SW480 (cell line): ENCODE data around the gene ACP2.
"Not testable (repeated sequence)": the region's sequence is repeated elsewhere in the genome, so short reads cannot be mapped to it uniquely, and the experiment has no call there.

Experiments used
- DNase-seq: peaks from one replicate; pipeline ENCODE4 v3.0.0-alpha.2; 2016; ENCODE audit warnings: low spot score

ACP2 gene

DNA sequence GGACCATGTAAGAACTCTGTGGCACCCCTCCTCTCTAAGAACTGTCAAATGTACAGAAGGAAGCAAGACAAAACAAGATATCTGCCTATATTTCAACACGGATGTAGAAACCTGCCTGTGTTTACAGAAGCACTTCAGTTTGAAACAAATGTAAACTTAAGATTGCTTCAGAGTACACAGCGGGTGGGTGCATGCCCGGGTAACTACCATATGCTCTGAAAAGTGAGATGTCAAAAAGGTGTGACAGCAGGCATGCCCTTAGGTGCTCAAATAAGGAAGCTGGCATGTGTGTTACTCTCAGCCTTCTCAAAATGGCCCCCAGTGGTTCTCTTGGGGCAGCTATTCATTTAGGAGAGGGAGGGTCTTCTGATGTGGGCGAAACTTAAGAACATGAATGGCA is 5.2 kb downstream of the ACP2 start:
- no peak for DNase-seq

DNA sequence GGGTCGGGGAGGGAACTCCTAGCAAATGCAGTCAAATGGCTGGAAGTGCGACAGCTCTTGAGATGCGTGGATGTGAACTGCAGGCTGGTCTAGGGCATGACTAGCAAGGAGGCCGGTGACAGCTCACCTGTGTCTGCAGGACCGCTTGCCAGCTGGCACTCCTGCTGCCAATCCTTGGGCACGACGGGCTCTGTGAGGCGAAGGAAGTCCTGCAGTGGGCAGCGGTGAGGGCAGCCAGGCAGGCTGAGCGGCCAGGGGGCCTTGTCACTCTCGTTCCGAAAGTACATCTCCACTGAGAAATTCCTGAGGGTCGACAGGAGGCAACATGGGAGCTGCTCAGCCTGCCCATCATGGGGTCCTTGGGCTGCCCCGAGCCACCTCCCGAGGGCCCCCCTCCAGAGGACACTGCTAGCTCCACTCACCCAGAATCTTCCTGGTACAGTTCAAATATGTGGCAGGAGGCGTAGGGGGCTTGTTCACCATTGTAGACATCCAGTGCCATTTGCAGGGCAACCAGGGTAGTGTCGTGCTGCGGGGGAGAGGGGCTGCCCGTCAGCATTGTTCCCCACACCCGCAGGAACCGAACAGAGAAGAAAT is 5.9 kb downstream of the ACP2 start:
- no peak for DNase-seq

DNA sequence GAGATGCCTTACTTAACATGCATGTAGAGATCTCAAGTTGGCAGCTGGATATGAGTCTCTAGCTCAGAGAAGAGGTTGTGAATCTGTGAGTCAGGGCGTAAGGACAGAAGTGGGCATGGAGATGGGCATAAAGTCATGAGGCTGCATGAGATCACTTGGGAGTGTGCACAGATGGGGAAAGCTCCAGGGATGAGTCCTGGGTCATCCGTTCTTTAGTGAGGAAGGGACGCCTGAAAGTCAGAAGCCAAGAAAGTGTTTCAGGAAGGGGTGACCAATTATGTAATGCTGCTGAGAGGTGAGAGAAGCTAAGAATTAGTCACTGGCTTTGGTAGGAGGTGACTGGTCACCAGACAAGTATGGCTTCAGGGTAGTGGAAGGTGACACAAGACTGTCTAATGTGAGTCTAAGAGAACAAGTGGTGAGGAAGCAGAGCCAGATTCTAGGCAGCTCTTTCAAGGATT is 6.7 kb downstream of the ACP2 start:
- DNase-seq = no peak

DNA sequence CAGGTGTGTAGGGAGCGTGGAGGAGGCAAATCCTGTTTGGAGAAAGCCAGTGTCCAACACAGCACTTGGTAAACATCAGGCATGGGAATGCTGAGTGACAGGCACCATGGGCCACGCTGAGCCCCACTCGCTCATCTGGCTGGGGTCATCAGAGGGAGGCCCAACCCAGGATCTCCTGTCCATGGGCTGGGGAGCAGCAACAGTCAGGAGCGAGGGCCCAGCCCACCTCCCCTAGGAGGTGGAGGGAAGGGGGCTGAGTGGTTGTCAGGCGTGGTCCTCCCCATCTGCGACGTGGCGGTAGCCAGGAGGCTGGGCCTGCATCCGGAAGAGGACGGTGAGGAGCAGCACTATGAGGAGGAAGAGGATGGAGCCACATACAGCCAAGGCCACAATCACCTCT is 8.8 kb downstream of the ACP2 start:
- no peak for DNase-seq

DNA sequence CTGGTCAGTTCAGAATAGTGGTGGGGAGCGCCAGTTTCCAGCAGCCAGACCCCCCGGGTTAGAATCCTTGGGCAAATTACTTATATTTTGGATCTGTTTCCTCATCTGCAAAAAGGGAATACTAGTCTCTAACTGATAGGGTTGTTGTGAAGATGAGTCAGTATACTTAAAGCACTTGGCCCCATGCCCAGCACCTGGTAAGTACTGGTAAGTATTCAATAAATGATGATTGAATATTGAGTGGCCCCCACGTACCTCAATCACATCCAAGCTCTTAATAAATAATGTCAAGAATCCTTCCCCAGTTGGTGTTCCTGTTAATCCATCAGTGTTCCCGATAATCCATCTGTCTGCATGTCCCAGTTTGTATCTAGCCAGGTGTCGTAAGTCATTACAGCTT is 12.1 kb downstream of the ACP2 start:
- no peak for DNase-seq

DNA sequence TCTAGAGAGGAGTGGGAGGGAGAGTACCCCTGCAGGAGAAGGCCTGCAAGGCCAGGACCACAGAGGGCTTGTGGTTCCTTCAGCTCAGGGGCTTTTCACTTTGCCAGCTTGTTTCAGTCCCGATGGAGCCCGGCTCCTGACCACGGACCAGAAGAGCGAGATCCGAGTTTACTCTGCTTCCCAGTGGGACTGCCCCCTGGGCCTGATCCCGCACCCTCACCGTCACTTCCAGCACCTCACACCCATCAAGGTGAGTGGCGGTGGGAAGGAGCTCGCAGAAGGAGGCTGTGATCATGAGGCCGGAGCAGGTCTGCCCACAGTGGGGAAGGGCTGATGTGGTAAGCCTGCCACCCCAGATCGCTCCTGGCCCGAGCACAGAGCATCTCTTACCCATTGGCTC is 13.5 kb downstream of the ACP2 start:
- no peak for DNase-seq

DNA sequence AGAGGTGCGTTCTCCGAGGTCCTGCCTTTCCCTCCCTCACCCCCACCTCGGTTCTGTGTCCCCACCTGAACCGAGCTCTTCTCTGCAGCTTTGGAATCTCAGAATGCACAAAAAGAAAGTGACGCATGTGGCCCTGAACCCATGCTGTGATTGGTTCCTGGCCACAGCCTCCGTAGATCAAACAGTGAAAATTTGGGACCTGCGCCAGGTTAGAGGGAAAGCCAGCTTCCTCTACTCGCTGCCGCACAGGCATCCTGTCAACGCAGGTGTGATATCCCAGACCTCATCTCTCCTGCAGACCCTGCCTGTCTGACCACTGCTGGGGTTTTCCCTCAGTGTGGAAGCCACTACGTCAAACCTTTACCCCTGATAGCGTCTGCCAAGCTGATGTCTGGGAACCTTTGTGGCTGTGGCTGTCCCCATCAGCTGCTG is 13.9 kb downstream of the ACP2 start:
- peak; percentile 49 for DNase-seq

DNA sequence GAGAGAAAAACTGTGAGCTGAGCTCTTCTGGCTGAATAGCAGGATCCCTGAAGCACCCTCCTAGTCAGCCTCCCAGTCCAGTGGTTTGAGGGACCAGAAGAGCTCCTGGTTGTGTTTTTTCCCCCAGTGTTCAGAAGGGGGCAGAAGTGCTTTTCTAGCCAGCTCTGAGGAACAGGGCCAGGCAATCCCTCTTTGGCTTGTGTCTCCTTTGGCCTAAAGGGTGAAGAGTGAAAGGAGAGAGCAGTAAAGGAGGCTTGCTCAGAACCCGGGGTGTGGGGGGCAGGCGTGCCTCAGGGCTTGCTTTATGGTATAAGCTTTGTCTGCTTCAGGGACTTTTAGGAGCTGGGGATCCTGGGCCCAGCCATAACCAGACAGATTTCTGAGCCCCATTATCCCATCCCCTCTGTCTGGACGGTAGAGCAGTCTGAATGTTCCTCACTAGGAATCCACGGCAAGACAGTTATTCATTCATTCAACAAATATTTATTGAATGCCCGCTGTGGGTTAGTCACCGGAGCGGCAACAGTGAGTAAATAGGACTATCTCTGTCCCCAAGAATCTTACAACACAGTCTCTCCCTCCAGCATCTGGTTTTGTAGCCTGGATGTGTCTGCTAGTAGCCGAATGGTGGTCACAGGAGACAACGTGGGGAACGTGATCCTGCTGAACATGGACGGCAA is 14.5 kb downstream of the ACP2 start:
- peak; percentile 60 for DNase-seq

DNA sequence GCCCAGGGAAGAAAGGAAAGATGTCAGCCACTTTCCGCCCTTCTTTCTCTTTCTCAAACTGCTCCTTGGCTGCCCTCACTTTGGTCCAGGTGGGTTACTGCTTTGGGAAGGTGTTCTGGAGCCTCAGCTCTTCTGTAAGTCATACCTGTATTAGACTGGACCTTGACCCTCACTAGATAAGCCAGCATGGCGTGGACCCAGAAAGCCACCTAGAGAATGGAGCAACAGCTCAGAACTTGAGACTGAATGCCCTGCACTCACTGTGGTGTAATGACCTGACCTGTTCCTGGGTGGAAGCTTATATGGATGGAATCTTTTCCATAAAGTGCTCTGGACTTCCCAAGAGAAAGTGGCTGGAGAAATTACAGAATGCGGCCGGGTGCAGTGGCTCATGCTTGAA is 15.6 kb downstream of the ACP2 start:
- DNase-seq = no peak

DNA sequence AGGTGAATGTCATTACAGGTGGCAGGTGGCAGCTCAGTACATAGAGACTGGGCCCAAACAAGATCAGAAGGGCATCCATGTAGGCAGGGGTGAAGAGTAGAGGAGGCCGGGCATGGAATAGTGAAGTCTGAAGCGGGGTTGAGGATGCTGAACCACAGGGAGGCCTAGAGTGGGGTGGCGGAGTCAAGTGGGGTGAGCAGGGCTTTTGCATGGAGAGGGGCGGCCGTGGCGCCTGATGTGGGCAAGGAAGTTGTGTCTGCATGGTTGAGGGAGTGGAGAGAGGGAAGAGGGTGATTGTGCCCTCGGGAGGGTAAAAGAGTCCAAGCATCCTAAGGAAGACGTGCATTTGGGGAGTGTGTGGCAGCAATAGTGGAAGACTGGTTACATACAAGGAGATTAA is 19.5 kb downstream of the ACP2 start:
- no peak for DNase-seq

DNA sequence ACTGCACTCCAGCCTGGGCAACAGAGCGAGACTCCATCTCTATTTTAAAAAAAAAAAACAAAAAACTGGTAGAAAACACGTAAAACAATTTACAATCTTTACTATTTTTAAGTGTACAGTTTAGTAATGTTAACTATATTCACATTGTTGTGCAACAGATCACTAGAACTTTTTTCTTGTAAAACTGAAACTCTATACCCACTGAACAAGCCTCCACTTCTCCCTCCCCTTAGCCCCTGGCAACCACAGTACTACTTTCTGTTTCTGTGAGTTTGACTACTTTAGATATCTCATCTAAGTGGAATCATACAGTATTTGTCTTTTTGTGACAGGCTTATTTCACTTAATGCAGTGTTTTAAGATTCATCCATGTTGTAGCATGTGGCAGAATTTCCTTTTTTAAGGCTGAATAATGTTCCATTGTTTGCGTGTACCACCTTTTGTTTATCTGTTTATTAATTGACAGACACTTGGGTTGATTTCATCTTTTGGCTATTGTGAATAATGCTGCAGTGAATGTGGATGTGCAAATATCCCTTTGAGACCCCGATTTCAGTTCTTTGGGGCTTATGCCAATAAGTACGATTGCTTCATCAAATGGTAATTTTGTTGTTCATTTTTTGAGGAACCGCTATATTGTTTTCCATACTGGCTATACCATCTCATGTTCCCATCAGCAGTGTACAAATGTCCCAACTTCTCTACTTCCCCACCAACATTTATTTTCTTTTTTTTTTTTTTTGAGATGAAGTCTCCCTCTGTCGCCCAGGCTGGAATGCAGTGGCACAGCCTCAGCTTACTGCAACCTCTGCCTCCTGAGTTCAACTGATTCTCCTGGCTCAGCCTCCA is 22.8 kb downstream of the ACP2 start:
- DNase-seq = no peak

DNA sequence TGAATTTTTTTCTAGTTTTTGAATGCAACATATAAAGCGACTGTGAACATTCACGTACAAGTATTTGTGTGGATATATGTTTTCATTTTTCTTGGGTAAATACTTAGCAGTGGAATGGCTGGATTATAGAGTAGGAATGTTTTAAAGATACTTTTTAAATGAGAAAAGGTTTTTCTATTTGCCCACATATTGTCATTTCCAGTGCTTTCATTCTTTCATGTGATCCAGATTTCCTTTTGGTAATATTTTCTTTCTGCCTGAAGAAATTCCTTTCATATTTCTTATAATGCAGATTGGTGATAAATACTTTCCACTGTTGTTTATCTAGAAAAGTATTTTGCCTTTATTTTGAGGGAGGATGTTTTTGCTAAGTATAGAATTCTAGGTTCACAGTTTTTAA is 25.9 kb downstream of the ACP2 start:
- DNase-seq = no peak

DNA sequence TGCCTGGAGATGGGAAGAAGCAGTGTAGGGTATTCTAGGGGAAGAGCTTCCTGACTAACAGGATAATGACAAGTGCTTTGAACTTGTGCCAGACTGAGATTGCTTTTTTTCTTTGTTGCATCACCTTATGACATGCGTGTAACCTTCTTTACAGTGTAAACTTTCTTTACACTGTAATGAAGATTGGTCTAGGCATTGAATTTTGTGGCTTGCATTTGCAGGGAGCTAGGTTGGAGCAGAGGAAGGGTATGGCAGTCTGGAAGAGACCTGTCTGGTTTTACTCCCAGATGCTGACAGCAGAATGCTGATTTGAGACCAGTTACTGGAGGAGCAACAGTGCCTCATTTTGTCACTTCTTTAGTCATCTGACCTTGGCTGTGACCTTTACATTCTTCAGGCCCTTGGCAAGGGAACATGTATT is 28.2 kb downstream of the ACP2 start:
- DNase-seq = peak; percentile 25

DNA sequence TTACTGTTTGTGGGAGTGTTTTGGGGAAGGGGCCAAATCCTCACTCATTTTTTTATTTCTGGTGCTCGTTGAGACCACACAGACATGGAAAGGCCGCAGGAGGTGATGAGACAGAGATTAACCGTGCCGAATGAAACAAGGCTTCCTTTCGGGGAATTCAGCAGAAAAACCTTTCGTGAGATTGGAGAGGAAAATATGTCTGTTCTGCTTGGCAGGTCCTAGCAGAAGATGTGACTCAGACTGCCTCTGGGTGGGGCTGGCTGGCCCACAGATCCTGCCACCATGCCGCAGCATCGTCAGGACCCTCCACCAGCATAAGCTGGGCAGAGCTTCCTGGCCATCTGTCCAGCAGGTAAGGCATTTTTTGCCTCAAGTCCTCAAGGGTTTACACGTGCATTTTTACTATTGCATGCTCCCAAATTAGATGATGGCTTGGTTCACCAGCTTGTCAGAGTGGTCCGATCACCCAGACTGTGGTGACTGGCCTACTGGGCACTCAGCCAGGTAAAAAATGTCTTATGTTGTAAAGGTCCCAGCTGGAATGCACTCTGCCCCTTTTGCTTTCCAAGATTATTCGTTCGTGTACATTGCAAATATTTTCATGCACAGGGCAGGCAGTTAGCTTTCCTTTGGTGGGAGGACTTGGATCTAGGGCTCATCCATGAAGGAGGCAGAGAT is 32.4 kb downstream of the ACP2 start:
- peak; percentile 63 for DNase-seq

DNA sequence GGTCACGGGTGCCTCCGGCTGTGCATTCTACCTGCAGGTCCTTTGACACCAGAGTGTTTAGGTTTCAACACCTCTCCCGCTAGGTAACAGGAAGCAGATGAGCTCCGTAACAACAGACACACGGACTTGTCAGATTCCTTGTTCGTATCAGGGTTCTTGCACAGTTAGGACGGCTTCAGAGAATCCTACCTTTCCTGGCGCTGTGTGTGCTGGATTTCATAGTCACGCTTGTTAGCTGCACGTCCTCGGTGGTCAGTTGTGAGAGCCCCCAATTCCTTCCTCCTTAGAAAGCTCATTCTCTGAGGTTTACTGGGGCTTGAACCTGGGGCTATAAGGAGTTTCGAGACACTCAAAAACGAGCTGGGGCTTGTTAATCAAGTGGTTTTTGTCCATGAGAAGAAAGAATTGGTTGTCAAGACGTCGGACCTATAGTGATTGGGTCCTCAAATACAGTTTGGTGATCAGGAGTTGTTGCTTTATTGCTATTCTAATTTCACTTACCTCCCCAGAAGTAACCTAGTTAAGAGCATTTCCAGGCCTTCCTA is 33.2 kb downstream of the ACP2 start:
- no peak for DNase-seq

DNA sequence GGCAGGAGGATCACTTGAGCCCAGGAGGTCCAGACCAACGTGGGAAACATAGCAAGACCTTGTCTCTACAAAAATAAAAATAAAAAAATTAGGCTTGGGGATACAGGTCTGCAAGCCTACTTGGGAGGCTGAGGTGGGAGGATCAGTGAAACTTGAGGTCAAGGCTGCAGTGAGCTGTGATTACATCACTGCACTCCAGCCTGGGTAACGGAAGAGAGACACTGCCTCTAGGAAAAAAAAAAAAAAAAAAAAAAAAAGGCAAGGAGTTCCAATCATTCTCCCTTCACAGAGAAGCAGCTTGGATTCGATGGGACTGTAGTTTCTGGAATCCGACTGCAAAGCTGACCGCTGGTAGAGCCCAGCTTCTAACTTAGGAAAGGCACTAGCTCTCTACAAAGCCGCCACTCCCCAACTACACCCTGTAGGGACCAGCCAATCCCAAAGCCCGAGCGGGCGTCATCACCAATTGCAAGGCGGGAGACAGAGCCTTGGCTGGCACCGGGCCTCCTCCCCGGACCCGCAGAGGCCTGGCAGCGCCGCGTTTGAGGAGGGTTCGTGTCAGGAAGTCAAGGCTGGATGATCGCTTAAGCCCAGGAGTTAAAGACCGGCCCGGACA is 34.6 kb downstream of the ACP2 start:
- DNase-seq = peak; percentile 95

DNA sequence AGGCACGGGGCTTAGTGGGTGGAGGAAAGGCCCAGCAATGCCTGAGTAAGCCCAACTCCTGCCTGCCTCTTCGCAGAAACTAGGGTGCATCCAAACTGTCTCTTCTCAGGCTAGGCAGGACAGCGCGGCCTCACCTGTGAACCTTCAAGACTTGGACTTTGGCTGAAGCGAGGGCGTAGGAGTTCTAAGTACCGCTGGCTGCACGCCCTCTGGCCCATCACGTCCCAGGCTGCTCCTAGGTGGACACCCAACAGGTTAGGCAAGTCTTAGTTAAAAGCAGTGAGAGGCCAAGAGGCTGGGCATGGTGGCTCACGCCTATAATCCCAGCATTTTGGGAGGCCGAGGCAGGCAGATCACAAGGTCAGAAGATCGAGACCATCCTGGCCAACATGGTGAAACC is 35.7 kb downstream of the ACP2 start:
- no peak for DNase-seq

DNA sequence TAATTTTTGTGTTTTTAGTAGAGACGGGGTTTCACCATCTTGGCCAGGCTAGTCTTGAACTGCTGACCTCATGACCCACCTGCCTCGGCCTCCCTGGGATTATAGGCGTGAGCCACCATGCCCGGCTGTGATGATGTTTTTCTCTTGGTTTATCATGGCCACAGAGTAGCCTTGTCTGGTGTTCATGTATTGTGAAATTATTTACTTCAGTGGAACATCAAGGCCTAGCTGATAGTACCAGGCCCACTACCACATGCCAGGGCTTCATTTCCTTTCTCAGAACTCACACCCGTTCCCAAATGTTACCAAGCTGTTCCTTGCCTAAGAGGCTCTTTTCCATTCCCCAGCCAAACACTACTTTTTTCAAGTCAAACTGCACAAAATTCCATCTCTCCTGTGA is 40.0 kb downstream of the ACP2 start:
- DNase-seq = no peak

DNA sequence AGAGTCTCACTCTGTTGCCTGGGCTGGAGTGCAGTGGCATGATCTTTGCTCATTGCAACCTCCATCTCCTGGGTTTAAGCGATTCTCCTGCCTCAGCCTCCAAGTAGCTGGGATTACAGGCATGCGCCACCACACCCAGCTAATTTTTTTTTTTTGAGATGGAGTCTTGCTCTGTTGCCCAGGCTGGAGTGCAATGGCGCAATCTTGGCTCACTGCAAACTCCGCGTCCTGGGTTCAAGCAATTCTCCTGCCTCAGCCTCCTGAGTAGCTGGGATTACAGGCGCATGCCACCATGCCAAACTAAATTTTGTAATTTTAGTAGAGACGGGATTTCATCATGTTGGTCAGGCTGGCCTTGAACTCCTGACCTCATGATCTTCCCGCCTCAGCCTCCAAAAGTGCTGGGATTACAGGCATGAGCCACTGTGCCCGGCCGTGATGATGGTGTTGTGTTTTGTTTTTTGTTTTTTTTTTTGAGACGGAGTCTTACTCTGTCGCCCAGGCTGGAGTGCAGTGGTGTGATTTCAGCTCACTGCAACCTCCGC is 40.5 kb downstream of the ACP2 start:
- not testable (repeated sequence) for DNase-seq

DNA sequence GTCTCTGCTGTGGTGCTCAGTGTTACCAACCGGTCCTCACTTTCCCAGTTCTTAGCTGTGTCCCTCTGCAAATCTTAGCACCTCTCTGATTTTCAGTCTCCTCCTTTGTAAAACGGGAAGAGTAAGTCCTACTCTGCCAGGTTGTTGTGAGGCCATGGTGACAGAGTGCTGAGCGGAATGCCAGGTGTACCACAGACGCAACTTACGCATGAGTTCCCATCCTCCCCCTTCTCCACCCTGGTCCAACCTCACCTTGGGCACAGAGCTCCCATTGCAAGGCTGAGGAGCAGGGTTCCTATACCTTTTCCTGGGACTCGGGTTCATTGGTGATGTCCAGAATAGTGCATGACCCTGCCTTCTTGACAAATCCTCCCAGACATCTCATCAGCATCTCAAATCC is 41.2 kb downstream of the ACP2 start:
- DNase-seq = no peak

DNA sequence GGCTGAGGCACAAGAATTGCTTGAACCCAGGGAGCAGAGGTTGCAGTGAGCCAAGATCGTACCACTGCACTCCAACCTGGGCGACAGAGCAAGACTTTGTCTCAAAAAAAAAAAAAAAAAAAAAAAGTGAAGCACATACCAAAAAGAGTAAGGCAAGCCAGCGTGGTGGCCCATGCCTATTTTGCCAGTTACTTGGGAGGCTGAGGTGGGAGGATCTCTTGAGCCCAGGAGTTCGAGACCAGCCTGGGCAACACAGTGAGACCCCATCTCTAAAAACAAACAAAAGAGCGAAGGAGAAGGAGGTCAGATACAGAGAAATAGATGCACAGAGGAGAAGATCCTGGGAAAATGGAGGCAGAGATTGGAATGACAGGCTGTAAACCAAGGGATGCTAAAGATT is 42.0 kb downstream of the ACP2 start:
- not testable (repeated sequence) for DNase-seq

DNA sequence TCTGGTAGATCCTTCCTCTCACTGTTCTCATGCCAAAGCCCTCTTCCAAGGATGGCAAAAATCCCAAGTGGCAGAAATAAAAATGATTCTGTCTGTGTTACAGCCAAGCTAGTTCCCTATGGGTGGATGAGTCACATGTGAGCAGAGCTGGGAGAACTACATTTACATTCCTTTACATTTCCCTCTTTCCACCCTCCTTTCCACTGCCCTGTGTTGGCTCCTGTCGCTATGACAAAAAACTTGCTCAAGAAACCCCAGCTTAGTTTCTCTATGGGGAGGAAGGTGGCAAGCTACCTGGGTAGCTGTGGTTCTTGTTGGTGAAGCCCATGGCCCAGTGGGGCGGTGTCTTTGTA is 44.0 kb downstream of the ACP2 start:
- peak; percentile 30 for DNase-seq
